NCI-H2171 (cell line): ENCODE results near the gene NCKAP5.
"Not testable (repeated sequence)": the region's sequence is repeated elsewhere in the genome, so short reads cannot be mapped to it uniquely, and the experiment has no call there.

Experiments
- DNase-seq: peaks from one replicate; lab custom pipeline; 2025; lab: John Stamatoyannopoulos, UW

The NCKAP5 gene

GRCh38 chr2:133522204-133522603, 46.1 kb downstream of the NCKAP5 start:
- DNase-seq = no peak

DNA sequence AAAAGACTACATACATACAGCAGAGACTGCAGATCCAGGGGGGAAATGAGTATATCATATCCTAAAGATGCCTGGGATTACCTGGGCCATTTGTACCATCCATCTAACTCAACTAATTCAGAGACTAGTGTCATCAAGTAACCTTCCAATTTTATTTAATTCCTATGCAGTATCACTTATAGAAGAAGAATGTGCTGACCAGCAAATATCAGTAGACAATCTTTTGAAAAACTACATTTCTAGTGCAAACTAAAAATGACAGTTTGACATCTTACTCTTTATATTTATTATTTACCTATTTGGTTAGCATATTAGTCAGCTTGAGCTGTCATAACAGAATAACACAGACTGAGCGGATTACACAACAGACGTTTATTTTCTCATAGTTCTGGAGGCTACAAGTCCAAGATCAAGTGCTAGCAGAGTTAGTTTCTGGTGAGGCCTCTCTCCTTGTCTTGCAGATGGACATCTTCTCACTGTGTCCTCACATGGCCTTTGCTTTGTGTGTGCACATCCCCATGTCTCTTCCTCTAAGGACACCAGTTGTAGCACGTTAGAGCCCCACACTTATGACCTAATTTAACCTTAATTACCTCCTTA, 47.0 kb downstream of the NCKAP5 start:
- no peak for DNase-seq

DNA sequence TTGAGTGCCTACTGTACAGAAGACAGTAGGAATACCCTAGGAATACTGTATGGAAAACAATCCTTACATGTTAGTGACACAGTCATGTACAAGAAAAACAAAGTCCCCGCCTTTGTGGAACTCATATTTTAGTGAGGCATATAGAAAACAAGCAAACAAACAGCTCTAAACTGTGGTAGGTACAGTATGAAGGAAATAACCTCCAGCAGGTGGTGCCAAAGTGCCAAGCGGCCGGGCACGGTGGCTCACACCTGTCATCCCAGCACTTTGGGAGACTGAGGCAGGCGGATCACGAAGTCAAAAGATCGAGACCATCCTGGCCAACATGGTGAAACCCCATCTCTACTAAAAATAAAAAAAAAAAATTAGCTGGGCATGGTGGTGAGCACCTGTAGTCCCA, 48.6 kb downstream of the NCKAP5 start:
- not testable (repeated sequence) for DNase-seq

GRCh38 chr2:133518700-133519344, 49.4 kb downstream of the NCKAP5 start:
- no peak for DNase-seq

- DNase-seq = no peak
Measured at GRCh38 chr2:133517876-133518275, 50.4 kb downstream of the NCKAP5 start.

- DNase-seq = no peak
Measured at GRCh38 chr2:133516405-133517026, 51.7 kb downstream of the NCKAP5 start.

DNA sequence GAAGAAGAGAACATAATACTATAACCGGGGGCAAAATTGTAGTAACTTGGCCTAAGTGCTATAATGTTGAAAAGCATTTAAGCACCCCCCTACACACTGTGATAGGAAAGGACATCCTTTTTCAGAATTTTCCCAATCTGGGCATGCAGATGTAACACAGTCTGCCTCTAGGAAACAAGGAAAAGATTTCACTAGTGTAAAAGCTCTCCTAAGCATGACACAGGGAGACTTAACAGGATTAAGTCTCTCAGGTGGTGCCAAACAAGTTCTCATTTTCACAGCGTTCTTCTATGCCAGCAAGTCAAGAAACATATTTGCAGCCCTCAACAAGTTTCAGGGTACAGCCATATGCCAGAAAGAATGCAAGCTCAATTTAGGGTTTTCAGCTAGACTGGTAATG, 53.0 kb downstream of the NCKAP5 start:
- DNase-seq = no peak

GRCh38 chr2:133513893-133514292, 54.4 kb downstream of the NCKAP5 start:
- DNase-seq = no peak

DNA sequence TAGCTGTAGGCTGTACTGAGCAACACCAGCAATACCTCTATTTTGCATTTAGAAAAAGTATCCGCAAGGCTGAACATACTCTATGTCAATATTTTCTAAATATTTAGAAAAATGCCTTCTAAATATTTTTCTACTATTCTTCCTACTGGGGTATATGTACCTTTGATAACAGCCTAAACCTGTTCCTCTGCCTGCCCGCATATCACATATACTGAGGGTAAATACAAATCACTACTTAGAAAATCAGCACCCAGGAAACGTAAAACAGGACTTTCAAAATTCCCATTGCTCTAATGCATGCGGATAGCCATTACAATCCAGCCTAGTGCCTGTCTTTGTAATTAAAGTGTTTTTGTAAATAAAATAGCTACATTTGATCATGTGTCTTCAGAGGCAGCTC, 56.1 kb downstream of the NCKAP5 start:
- DNase-seq = no peak

DNA sequence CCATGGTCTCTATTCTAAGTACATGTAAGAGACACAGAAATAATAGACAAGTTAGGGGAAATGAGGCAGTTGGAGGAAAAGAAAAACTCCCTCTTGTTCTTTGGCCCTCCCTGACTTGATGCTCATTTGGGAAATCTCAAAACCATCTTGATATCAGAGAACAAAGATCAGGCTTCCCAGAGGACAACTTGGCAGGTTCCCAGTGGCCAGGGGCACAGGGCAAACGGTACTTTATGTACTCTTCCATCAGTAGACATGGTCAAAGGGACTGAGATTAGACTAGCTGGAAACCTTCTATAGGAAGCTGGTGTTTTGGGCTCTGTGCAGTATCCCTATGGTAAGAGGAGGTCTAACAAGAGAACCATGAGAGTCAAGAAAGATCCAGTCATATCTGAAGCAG, 56.6 kb downstream of the NCKAP5 start:
- DNase-seq = no peak

DNA sequence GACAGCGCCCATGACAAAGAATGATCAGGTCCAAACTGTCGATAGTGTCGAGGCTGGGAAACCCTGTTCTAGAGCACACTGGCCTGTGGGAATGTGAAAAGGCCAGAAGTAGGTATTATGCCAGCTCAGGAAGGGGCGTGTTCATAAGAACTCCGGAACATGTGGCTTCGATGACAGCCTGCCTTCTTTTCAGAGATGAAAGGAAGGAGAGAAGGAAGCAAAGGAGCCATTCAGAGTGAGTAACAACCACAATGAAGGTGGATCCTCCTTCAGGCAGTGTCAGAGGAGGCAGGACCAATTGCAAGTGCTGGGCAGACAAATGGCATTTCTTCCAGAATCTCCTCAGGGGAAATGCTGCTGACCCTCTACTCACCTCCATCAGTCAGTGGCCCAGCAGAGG, 58.5 kb downstream of the NCKAP5 start:
- DNase-seq = no peak

DNA sequence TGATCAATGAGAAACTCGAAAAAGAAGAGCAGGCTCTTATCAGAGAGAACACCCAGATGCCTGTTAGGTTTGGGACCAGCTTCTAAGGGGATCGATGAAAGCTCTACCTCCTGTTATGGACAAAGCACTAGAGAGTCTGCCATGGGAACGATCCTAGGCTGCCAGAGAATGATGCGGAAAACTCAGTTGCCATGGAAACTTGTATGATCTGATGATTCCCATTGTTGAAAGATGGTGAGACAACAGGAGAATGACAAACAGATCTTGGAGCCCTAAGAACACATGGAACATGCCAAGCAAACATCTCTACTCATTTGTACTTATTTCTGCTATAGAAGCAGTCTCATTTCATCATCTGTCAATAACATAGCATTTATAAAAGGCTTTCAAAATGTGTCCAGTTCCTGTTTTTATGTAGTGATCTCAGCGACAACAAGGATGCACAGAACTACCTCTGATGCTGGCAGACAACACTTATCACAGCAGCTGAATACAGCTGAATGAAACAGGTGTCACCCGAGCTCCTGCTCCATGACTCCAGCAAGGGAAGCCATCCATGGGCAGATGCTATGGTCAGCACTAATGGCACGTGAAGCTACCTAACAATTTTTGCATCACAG, 59.6 kb downstream of the NCKAP5 start:
- DNase-seq = no peak

- no peak for DNase-seq
Measured at GRCh38 chr2:133506996-133507395, 61.3 kb downstream of the NCKAP5 start.

- no peak for DNase-seq
Measured at GRCh38 chr2:133504566-133505505, 63.4 kb downstream of the NCKAP5 start.

- no peak for DNase-seq
Measured at GRCh38 chr2:133503927-133504326, 64.3 kb downstream of the NCKAP5 start.

GRCh38 chr2:133503323-133503722, 64.9 kb downstream of the NCKAP5 start:
- no peak for DNase-seq

DNA sequence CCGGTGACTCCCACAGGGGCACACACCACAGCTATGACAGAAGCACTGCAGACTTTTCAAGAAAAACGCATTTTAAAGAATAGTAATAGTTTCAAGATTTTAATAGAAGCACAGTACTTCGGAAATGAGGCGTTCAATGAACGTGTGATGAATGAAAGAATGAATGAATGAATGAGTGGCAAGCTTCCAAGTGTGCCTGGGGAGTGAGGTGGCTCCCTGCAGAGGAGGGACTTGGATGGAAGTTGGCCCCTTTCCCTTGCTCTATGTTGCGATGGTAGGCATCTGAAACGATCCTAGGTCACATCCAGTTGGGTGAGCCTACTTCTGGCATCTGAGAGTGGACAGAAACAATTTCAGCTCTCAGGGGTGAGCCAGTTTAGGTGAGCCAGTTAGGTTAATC, 65.6 kb downstream of the NCKAP5 start:
- DNase-seq = no peak

DNA sequence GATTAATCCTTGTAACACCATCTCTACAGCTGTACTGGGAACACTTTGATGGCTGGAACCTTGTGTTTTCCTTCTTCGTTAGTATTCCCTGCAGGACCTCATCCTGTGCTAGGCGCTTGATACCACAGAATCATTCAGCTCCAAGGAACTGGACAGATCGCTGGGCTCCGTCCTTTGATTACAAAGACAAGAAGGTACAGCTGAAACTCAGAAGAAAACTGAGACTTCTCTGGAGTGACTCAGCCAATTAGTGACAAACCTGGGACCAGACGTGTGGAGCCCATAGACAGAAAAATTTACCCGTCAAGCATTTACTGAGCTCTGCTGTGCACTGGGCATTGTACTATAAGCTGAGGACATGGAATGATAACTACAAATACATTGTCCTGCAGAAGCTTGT, 67.3 kb downstream of the NCKAP5 start:
- DNase-seq = no peak

GRCh38 chr2:133498662-133499585, 69.3 kb downstream of the NCKAP5 start:
- DNase-seq = no peak

DNA sequence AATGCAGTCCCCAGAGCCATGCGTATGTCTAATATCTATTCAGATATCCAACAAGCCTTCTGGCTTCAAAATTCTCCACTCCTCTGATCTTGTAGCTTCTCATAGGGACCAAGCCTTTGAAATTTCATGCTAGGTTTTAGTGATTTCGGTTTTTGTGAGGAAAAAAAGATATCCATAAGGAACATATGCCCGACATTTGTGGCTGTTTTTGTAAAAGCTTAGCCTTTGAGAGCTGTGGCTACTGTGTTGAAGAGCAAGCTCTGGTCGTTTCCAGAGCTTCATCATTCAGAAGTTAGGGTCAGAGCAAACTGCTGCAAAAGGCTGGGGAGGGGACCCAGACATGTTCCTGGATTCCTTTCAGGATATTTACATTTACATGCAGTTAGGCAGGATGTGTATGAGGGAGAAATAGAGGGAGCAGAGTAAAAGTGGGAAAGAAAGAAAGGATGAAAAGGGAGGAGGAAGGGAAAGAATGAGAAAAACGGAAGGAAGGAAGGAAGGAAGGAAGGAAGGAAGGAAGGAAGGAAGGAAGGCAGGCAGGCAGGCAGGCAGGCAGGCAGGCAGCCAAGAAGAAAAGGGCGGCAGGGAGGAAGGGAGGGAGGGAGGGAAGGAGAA, 70.2 kb downstream of the NCKAP5 start:
- DNase-seq = no peak
